ENCODE measurements around the gene MAML2.
A peak's percentile ranks its signal among the peaks of the same experiment; 100 is the strongest.

MAML2 gene

DNA sequence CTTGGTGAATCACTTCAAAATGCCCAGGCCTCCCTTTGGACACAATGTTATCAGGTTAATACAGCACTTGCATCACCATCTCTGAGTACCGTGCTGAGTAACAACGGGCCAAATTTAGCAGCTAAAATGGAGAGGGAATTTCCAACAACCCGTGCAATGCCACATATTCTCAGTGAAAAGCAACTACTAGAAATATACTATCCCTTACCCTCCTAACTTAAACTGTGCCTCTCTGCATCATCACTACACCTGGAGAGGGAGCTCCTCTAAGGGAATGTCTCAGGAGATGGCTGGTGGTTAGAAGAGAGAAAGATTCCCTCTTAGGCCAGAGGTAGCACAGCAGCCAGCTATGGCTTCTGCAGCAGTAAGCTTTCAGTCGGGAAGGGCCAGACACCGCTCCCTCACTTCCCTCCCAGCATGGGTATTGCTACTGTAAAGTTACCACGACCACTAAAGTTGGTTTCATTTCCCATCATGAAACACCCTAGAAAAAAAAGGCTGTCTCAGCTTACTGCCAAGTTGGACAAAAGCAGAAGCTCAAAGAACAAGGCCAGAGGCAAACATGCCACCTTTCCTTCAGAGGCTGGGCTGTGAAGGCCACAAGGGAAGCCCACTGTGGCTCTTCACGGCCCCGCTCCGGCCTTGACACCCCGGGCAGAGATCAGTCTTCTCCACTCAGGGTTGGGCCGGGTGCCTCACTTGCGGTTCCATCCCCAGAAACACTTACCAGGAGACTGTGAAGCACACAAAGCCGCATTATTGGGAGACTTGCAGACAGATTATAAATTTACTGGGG, 3.9 kb downstream of the MAML2 start:
- DNase-seq, result peak; percentile 60

DNA sequence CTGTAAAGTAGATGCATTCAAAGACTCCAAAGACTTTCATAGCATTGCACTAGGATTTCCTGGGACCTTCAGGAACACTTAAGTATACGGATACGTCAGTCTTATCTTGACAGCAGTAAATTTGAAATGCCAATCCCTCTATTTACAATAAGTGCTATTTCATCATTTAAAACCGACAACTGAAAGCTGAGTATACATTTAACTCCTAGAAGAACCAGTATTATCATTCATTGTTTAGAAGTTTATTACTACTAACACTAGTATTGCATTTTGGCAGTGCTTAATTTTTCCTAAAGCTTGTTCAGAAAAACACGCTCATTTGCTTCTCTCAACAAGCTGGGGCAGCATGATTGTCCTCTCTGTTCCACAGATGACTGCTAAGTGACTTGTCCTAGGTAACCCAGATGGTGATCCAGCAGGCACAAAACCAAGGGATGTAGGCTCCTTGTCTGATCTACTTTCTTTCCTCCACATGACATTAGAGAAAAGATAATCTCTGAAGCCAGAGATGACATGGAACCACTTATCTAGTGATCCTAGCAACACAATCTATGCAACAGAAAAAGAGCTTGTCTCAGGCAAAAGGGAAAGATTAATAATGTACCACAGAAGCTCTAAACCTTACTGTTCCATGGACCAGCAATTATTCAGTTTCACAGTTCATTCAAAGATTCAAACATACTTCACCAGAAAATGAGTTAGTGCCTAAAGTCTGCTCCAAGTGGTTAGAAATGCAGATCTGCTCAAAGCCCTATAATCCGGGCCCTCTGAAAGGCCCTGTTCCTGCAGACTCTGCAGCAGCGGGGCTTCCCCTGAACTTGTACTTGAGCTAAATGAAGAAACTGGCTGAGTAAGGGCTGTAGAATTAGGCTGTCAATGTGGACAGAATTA, 5.2 kb downstream of the MAML2 start:
- peak; percentile 50 for DNase-seq

DNA sequence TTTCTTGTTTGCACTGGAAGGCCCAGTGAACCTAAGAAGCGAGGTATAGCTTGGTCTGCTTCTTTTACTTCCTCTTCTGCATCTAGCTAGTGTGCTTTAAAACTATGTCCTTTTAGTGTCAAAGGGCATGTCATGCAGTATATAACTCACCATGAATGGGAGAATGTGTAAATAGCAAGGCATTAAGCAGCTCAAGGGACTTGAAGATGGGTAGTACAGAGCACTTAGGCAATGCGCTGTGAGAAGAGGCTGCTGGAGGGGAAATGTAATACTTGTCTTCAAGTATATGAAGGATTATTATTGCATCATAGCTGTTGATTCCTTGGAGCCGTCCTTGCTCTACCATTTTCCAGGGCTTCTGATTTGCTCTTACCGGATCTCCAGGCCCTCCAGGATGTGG, 7.6 kb downstream of the MAML2 start:
- DNase-seq, result no peak

DNA sequence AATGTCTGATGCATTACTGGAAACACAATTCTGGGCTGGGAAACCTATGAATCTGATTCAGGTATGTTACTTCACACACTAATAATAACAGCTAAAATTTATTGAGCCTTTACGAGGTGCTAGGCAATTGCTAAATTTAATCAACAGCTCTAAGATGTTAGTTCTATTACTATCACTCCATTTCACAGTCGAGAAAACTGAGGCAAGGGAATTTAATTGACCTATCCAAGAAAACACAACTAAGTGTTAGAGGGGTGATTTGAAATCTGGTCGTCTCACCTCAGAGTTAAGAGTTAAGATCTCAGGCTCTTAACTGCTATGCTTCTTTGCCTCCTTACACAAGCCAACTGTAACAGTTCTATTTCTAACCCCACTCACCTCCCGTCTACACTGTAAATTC, 8.8 kb downstream of the MAML2 start:
- DNase-seq, result no peak

DNA sequence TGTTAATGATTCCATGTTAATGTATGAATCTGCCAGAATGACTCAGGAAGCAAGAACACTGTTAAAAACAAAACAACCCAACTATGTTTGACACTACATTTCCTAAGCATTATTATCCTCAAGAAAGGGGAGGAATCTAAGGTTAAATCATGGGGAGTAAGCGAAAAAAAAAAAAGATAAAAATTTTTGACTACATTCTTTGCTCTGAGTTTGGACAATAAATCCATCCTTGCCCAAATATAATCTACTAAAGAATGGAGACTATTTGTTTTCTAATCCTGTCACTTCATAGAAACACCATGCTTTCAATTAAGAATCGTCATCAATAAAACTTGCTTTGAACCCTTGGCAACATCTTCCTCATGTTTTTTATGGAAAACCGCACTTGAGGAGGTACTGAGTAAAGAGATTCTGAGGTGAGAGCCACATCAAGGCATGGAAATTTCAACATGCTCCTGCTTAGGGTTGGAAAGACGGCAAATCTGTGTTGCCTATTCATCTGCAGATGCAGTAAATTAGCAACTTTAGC, 9.7 kb downstream of the MAML2 start:
- DNase-seq, result no peak

DNA sequence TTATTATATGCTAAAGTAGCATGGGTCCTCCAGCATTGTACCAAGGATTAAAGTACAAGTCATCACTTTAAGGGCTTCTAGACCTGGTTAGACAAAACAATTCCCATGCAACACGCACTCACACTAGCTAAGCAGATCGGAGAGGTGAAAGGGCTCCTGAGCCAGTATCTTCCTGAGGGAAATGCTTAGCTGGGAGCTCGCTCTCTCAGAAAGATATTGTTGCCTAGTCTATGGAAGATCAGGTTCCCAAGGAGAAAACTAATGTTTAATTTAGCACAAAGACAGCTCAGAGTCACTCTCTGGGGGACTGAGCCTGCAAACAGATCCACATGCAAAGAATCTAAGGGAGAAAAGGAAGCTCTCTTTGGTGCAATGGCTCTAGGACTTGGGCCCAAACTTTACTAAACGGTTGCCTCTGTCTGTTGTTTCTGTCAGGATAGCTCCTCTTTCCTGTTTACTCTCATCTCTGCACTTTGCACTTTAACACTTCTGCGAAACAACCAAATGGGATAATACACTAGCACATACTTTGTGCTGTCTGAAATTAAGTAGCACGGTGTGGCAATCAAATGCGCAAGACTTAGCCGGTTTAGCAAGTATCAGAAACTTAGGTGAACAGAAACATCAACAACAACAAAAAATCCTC, 10.7 kb downstream of the MAML2 start:
- DNase-seq, result no peak

DNA sequence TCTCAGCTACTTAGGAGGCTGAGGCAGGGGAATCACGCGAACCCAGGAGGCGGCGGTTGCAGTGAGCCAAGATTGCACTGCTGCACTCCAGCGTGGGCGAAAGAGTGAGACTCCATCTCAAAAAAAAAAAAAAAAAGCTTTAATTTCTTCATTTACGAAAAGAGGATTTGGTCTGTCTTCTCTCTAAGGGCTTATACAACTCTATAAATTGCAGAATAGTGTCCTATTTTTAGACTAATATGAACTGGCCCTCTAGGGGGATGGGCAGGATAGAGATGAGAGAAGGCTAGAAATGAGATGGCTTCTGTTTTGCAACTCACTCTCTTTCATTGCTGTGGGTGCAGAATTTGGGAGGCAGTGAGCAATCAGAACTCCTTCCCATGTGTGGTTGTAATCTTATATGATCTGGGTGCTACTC, 11.3 kb downstream of the MAML2 start:
- no peak for DNase-seq

DNA sequence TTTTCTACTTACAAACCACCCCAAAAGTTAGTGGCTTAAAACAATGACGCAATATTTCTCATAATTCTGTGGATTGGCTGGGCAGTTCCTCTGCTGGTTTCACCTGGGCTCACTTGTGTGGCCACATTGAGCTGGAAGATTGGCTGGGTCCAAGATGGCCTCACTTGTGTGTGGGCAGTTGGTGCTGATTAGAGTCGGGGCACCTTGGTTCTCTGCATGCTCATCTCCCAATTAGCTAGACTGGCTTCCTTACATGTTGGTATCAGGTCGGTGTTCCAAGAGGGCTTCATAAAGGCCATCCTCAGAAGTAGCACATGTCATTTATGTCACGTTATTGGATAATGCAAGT, 12.5 kb downstream of the MAML2 start:
- no peak for DNase-seq

DNA sequence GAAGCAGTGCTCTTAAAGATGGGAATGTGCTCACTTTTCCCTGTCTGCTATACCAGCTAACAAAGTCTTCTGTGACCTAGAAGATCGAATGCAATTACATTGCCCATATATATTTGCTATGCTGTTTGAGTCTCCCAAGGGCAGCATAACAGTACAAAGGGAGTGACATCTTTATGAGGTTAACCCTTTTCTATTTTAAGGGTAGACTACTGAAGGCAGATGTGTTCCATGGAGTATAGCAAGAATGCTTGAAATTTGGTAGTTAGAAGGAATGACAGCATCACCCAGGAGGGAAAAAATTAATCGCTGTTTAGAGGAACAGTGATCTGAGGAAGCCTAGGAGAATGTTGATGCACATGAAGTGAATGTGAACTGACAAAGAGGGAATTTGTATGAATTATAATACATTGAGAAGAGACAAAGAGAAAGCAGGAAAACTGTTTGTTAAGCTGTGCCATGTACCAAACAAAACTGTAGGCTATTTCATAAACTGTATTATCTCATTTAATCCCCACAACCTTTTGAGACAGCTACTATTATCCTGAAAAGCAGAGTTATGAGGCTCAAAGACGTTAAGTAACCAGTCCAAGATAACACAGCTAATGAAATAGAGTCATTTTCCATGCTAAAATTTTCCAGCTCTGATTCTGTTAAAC, 13.0 kb downstream of the MAML2 start:
- no peak for DNase-seq

DNA sequence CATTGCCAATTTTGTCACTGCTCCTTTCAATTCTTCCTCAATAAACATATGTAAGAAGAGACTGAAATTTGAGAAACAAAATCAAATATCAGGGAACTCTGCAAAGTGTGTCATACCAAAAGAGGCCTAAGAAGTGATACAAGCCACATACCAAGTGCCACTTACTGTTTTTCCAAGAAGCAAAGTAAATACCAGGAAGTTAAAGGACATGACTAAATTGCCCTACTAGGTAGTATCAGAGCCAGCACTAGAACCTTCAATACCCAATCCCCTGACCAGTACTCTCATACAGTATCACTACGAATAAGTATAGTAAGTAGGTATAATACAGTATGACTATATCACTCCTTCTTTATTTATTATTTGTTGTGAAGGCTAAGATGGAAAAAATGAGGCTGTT, 13.6 kb downstream of the MAML2 start:
- no peak for DNase-seq

DNA sequence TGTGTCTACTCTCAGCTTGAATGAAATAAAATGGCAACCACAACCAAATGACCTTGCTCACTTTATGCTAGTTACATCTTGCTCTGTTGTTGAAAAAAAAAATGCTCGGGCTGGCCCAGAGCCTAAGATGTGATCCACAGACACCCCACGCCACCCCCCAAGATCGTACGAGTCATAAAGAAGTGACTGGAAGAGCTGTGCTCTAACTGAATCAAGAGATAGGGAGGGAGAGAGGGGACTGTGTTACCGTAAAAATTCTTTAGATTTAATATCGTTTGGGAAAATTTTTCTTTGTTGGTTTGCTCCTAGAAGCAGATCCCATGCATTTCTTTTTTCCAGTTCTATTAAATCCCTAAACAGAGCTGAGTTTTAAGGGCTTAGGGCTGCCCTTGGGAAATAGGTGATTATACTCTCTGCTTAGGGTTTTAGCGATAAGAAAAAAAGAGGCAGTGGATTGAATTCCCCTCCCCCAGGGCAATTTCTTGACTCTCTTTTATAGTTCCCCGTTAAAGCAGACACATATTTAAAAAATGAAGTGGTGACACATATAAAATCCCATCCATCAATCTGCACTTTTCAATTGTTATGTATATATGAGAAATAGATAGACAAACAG, 14.5 kb downstream of the MAML2 start:
- peak; percentile 29 for DNase-seq

DNA sequence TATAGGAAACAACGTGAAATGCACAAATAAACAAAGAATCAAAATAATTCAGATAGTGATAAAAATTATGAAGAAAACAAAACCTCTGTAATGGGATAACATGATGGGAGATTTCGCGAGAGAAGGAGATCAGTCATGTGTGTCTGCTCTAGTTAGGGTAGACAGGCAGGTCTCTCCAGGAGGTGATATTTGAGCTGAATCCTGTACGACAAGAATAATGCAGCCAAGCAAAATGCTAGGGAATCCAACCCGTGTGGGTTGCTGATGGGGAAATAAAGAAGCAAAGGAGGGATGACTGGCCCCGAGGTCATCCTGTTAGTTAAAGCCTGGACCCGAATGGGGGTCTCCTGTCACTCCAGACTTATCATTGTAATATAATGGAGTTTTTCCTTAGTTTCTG, 16.0 kb downstream of the MAML2 start:
- DNase-seq, result no peak

DNA sequence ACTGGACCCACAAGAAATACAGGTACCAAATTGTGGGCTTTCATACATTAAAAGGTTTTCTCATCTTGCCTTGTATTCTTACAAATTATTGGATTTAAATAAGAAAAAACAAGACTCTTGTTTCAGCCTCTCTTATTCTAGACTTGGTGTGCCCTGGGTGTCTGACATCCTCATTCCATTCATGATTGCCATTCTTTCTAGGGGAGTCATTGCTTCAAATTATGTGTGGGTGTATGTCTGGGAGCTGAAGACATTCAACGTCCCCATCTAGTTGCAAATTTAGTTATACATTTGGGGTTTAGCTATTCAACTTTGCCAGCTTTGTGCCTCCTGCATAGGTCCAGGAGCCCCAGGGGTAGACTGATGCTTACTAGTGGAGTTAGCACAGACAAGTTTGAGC, 18.1 kb downstream of the MAML2 start:
- DNase-seq, result no peak

DNA sequence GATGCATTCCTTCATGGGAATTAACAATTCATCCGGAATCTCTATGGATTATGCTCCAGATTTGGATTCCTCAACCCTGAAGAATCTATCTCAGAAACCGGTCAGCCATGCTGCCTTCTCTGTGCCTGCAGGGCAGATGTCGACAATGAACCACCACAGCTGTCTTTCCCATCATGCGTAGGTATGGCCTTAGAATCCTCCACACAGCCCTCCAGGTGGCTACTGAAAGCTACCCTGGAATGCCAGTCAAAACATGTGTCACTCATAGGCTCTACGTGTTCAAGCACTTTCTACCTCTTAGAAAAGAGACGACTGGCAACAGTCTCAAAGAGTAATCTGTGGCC, 19.4 kb downstream of the MAML2 start:
- no peak for DNase-seq

DNA sequence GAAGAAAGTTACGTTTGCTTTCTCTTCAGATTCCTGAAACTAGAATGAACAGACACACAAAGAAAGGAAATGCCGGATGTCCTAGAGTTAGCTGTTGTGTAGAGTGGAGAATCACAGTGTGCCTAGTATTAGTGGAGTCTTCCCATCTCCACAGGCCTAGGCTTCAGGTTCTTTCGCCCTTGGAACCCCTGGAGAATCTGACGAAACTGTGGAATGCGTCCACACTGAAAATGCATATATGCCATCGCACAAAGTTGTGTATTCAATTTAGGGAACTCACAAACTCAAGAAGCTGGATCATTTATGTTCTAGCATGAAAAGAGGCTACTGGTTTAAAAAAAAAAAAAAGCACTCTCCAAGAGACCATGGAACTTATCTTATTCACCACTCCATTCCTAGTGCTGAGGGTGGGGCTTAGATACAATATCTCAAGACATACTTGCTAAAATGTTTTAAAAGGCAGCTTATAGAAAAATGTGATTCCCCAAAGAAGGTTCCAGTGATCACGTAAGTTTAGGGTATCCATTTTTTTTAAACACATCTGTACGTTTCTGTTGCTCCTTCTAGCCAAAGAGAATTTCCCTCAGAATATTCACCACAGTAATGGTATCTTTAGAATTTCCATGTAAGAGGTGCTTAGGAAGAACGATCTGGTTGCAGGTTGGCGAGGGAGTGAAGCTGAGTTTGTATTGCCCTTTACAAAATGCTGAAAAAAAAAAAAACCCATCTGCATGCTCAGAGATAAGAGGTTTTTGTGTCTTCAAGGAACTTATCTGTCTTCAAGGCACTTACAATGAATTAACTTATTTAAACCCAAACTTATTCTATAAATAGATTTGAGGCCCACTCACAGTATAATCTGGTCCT, 20.0 kb downstream of the MAML2 start:
- no peak for DNase-seq

DNA sequence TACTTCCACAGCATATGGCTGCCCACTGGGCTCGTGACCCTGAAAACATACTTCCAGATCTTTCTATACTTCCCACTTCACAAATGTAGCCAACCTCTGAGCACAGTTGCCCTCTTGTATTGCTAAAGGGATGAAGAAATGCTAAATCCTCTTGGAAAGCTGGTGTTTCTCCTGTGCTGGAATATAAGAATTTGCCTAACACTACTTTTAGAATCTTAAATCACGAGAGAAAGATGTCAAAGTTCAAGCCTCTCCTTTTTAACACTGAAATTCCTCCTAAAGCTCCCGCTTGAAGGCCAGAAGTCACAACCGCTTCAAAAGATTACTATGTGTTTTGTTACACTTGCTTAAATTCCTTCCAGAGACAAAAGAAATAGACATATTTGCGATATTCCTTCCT, 21.9 kb downstream of the MAML2 start:
- no peak for DNase-seq

DNA sequence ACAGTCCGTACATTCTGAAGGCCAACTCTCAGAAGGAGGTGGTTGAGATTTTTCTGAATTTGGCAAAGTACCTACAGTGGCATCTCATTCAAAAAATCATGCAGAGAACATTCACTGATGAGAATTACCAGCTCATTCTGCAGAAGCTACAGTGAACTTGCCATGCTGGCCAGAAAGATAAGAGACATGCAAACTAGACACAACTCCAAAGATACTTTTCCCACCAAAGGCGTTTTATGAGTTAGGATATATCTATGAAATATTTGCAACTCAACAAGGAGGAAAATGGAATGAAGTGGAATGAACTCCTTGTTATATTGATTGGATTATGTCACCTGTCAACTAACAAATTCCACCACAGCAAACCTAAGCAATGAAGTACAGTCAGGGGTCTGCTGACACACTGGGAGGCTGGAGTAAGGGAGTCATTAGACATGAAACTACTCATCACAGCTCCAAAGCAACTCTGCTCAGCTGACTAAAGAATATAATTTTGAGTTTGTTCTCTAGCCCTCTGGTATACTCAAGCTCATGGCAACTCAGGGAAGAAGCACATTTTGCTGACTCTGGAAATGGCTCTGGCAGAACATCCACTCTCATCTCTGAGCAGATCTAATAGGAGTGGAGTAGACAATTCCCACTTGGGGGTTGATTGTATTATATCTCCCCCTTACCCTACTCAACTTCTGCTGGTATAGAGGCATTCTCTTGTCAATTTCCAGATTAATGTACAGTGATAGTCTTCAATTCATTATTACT, 22.9 kb downstream of the MAML2 start:
- no peak for DNase-seq

DNA sequence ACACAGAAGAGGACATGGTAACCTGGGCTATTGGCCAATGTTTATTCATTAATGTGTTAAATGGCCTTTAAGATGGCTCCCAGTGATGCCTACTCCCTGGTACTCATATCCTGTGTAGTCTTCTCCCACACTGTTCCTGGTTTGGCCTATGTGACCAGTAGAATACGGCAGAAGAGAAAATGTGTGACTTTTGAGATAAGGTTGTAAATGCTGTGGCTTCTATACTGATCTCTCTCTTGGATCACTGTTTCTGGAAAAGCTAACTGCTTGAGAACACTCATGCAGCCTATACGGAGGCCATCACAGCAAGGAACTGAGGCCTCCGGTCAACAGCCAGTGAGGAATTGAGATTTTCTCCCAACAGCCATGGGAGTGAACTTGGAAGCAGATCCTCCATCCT, 24.1 kb downstream of the MAML2 start:
- no peak for DNase-seq

DNA sequence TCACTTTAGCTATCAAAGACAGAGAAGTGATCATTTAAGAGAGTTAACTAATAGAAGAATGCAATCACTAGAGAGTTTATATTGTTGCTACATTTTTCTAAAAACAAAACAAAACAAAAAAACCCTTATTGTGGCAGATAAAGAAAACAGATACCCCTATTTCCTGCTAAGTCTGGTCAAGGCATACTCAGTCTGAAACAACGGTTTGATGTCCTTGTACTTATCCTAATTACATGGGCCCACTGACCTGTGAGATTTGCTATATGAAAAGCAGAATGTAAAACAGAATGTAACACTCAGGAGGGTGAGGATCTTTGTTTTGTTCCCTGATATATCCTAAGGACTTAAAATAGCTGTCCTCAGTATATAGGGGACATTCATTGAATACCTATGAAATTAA, 24.6 kb downstream of the MAML2 start:
- no peak for DNase-seq

DNA sequence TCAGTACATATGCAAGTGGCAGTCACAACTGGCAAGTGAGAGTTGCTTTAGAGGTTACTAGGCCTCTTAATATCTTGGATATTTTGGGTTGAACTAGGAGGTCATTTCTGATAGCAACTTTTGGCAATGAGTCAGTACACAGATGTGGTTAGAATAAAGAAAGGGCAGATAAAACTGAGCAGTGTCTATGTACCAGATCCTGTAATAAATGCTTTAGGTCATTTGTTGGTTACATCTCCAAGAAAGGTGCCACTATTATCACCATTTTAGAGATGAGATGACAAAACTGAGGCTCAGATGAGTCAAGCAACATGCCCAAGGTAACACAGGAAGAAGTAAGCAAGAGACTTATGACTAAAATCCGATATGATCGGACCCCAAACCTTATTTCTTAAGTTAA, 25.0 kb downstream of the MAML2 start:
- DNase-seq, result no peak

DNA sequence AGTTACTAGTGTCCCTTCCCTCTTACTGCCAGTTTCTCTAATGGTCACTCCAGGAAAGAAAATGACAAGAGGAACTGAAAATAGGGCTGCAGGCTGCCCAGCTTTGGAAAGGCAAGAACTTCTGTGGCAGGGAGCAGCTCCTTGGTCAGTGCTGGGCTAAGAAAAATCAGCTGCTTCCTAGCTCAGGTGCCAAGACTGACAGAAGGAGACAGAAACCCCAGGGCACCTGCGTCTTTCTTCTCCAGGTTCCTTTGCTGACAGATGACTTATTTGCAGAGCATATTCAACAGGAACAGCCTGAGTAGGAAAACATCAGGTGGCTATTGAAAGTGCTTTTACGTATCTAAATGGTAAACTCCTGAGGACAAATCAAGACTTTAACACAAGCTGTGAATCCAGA, 25.4 kb downstream of the MAML2 start:
- no peak for DNase-seq

Measured in CD4-positive, alpha-beta T cell treated with Interleukin-6 for 4 hours (primary cell).